GM18951 (cell line): ENCODE results near the gene HEXIM1.

Experiments used
- POLR2A ChIP-seq: IDR thresholded peaks from 4 replicates; pipeline ENCODE4 v1.6.1; 2011; ENCODE audit warnings: mild to moderate bottlenecking; ENCODE audit not compliant: insufficient read length, insufficient read depth; ENCODE audit errors: extremely low read depth
- in situ Hi-C: fragments of 300-500 bp; cut with MboI; formaldehyde crosslinking; loops from one replicate; pipeline ENCODE4 v1.12.0; 2022; ENCODE audit warnings: low sequenced_read_pairs, mixed read lengths, inconsistent platforms; ENCODE audit not compliant: unreplicated experiment

Gene HEXIM1

GRCh38 chr17:45150911-45151809 is 2.9 kb downstream of the HEXIM1 start:
- no peak for TF ChIP-seq POLR2A
- in situ Hi-C loops: no loop called here

DNA sequence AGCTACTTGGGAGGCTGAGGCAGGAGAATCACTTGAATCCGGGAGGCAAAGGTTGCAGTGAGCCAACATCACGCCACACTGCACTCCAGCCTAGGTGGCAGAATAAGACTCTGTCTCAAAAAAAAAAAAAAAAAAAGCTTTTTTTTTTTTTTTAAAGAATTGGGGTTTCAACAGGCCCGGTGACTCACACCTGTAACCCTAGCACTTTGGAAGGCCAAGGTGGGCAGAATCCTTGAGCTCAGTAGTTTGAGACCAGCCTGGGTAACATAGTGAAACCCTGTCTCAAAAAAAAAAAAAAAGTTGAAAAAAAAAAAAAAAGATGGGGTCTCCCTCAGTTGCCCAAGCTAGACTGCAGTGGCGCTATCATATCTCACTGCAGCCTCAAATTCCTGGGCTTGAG is 6.8 kb downstream of the HEXIM1 start:
- in situ Hi-C loops: no loop called here
- TF ChIP-seq POLR2A: no peak

DNA sequence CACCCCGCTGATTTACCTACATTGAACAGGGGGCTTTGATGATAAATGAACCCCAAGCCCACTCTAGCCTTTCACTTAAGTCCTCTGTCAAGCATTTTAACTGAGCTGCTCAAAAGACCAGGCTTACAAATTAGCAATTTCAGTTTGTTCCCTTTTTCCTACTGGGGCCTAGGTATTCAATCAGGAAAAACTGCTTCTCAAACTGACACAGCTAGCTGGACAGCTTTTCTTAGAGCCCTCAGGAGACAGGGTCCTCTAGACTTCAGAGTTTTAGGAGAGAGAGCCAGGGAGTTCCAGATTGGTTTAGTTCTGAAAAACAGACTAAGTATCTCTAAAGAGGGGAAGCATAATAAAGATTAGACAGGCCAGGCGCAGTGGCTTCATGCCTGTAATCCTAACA is 7.2 kb downstream of the HEXIM1 start:
- no peak for TF ChIP-seq POLR2A
- in situ Hi-C loops: no loop called here

- in situ Hi-C loops: no loop called here
- TF ChIP-seq POLR2A: no peak
Measured at GRCh38 chr17:45156242-45156641, 8.0 kb downstream of the HEXIM1 start.

- in situ Hi-C loops: no loop called here
- peak; percentile 21 for TF ChIP-seq POLR2A
Measured at GRCh38 chr17:45160447-45161287, 12.4 kb downstream of the HEXIM1 start.

DNA sequence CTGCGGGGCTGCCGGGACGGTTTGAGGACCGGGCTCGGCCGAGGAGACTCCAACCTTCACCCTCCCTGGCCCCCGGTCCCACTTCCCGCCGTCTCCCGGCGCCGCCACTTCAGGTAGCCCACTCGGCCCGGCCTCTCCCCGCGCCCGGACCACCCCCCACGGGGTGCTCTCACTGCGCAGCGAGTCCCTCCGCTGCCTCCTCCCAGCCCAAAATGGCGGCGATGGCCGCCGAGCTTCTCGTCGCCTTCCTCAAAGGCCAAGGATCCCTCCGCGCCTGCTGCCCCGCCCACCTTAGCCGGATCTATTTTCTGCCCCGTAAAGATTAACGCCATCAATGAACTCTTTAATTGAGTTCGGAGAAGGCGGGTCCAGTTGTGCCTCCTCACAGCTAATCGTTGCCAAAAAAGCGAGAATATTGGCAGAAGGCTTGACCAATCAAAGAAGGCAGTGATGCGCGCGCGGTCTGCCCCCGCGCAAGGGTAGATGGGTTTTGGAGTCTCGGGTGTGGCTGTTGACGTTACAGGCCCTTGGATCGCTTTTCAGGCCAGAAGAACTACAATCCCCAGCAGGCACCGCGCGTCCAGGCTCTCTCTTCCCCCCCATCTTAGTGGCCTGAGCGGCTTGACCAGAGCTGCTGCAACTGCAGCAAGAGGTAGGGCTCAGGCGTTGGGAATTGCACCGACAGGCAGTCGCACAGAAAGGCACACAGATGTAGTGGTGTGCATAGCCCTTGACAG is 13.2 kb downstream of the HEXIM1 start, which contains the start of gene HEXIM2:
Gene HEXIM2 (plus strand): TSS at position 588 of the 737 bp plus-strand sequence. CDS start 919 bp downstream, outside the sequence.
- peak; percentile 89 for TF ChIP-seq POLR2A

DNA sequence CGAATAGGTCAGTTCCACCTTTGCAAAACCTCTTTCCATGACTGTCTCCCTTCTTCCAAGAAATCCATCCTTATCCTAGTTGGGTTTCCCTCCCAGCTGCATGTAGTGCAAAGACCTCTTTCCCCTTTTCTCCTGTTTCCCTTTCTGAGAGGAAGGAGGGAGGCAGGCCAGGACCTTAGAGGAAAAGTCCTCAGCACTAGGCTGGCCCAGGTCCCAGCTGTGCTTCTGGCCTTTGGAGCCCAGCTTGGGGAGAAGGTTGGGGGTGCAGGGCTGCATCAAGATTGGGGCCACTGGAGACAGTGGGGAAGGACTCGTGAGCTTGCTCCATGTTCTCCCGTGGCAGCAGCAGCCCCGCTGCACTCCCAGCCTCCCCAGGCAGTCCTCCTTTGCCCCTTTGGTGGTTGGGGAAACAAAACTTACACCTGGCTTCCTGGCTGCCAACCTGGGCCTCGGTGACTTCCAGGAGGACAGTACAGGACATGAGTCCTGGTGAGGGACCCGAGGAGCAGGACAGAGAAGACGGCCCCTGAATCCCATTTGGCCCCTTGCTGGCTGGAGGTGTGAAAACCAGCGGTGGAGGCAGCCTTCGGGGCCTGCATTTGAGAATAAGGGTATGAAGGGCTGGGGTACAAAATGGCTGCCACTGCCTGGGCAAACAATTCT is 13.9 kb downstream of the HEXIM1 start:
- in situ Hi-C loops: no loop called here
- no peak for TF ChIP-seq POLR2A

More for the DNA sequence above, 13.2 kb downstream of the HEXIM1 start, which contains the start of gene HEXIM2:
- in situ Hi-C loops: no loop called here

GRCh38 chr17:45164734-45165269 is 16.5 kb downstream of the HEXIM1 start:
- in situ Hi-C loops: no loop called here

GRCh38 chr17:45168991-45169752 is 20.9 kb downstream of the HEXIM1 start:
- in situ Hi-C loops: no loop called here
- TF ChIP-seq POLR2A: no peak

More at GRCh38 chr17:45164734-45165269, 16.5 kb downstream of the HEXIM1 start:
- no peak for TF ChIP-seq POLR2A

- in situ Hi-C loops: no loop called here
- no peak for TF ChIP-seq POLR2A
Measured at GRCh38 chr17:45170280-45170930, 22.1 kb downstream of the HEXIM1 start.

DNA sequence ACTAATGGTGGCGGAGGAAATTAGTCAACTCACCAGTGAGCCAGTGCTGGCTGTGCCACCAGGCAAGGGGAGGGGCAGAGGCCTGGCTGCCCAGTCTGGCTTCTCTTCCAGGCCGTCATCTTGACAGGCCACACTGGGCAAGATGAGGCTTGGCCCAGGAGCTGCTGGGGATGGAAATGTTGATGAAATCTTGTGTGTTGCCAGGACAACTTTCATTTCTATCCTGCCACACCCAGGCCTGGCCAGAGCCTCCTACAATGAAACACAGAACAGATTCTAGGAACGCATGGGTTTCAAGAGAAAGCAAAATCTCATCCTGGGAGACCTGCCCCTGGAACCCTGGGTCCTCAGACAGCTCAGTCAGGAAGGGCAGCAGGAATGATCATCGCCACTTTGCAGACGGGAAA is 22.7 kb downstream of the HEXIM1 start:
- in situ Hi-C loops: no loop called here
- TF ChIP-seq POLR2A: no peak
